NCI-H446 (cell line): ENCODE data around the gene ENOX2.

Experiments used
- DNase-seq, 2 experiments: peaks; one replicate each; lab custom pipeline; 2025; lab: John Stamatoyannopoulos, UW

The ENOX2 gene

DNA sequence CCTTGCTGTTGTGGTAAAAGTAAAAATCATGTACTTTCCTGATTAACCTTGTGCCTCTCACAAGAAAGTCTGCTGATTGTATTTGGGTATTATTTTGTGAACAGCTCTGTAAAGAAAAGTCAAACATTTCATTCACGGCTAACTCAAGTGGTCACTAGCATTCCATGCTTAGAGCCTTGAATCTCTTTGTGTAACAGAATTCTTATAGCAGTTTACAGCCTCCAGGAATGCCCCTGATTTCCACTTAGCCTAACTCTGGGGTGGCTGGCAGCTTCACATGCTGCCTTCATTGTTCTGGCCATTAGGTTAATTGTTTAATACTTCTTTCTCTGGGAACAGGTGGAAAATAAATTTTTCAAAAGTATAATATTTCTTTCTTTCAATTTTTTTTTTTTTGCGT, 274.5 kb downstream of the ENOX2 start:
- DNase-seq, result no peak

DNA sequence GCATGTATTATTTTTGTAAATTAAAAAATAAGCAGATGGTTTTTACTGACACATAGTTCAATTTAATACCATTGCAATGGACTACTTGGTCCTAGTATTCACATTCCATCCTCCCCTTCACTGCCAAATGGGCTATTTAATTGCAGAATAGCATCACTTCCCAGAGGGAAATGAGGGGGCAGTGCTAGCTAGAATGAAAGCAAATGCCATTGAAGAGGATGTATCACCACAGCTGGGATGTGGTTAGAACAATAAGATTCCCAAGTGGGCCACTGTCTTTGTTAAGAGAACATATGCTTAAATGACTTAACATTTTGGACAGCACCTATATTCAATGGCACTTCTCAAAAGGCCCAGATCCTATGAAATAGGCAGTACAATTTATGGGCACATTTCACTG, 276.5 kb downstream of the ENOX2 start:
- no peak for DNase-seq

DNA sequence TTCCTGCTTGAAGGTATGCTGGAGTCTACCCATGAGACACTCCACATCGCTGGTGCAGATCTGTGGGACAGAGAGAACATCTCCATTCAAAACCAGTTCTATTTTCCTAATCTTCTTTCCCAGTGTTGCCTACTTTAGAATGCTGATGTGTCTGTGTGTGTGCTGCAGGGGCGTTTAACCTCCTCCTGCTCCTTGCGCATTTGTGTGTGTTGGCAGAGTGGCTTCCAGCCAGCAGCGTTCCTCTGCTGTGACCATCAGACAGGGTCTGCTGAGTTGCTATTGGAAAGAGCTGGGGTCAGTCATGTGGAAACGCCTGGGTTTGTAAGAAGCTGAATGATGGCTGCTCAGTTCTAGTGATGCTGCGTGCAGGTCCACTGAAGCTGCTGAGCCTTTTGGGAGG, 277.6 kb downstream of the ENOX2 start:
- DNase-seq, result peak in 1 of 2 experiments; percentile 2

DNA sequence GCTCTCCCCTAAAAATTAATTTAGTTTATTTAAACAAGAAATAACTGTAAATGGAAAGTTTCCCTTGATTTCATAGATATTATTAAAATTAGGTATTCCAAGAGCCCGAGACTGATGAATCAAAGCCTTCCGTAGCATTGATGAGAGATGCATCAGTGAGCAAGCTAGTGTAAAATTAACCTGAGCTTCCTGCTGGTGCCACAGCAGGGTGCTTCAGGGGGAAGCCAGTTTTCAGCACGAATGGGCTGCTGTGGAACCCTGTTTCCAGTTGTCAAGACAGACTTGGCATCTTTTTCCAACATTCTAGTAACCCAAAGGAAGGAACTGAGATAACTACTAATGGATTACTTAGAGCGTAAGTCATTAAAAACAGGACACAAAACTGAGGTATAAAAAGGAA, 279.5 kb downstream of the ENOX2 start:
- no peak for DNase-seq

DNA sequence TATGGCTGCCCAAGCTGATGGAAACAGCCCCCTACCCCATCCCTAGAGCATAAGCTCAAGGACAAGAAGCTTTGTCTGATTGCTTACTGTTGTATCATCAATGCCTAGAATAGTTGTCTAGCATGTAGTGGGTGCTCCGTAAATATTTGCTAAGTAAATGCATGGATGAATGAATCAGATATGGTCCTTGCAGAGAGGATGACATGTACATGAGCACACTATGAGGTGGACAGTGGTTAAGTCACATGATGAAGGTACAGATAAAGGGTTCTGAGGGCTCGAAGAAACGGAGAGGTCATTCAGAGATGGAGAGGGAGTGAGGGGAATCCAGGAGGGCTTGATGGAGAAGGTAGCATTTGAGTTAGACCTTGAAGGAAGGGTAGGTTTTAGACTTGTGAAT, 287.1 kb downstream of the ENOX2 start:
- DNase-seq, result no peak

DNA sequence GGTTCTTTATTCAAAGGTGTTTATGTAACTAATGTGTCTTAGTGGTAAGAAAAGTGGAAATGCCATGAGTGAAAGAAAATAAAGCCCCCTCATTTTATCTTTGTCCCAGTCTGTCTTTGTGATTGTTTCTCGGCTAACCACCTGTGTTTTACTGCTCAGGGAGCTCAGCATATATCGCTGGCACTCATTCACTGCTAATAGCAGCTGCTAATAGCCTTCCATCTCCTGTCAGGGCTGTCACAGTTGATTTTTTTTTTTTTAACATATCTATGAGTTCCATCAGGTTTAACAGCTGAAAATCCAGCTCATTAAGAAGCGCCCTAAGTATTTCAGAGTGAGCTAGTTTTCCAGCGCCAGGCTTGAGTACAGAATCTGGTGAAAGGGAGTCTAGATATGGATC, 295.6 kb downstream of the ENOX2 start:
- DNase-seq, result no peak

- DNase-seq, result no peak
Measured at GRCh38 chrX:130606425-130606824, 296.6 kb downstream of the ENOX2 start.

- no peak for DNase-seq
Measured at GRCh38 chrX:130604882-130605281, 298.1 kb downstream of the ENOX2 start.

DNA sequence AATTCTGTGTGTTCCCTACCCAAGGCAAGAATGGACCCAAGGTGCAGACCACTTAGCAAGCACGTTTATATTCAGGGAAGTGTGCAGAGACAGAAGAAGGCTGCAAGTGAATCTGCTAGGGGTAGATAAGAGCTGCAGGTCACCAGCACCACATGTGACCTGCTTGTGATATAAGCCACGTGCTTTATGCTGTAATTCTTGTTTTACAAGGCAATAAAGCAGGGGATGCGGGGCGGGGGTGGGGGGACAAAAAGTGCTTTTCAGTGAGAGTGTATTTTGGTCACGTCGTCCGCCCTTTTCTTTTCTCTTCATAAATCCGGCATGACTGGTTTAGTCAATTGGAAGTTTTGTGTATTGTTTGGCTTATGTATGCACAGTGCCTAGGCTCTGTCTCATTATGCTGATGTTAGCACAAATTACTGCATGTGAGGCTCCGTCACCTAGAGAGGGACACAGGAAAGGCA, 308.5 kb downstream of the ENOX2 start:
- DNase-seq, result no peak

GRCh38 chrX:130593911-130594310, 309.1 kb downstream of the ENOX2 start:
- no peak for DNase-seq

- DNase-seq, result no peak
Measured at GRCh38 chrX:130592204-130592603, 310.8 kb downstream of the ENOX2 start.

GRCh38 chrX:130578906-130579305, 324.1 kb downstream of the ENOX2 start:
- DNase-seq, result no peak

DNA sequence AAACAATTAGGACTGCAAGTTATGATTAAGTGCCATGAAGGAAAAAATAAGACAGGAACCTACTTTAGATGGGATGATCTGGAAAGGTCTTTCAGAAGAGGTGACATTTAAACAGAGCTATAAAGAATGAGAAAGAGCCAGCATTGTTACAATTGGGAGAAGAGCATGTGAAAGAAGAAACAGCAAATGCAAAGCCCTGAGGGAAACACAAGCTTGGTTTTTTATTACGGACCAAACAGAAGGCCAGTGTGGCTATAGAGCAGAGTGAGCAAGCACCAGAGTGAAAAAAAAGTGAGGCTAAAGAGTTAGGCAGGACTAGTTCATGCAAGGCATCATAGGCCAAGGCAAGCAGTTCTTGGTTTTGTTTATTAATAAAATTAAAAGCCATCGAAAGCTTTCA, 325.6 kb downstream of the ENOX2 start:
- DNase-seq, result no peak

- no peak for DNase-seq
Measured at GRCh38 chrX:130575831-130576389, 327.1 kb downstream of the ENOX2 start.
